Lower leg skin (tissue), 4 donors: Measurements from ENCODE around the gene CDHR3. TPM values are rescaled to one million over a fixed set of nuclear protein-coding genes. Genes with fewer than 3 reads are reported as not detected.

ENCODE experiments used
- DNase-seq, 2 donors: peaks; one replicate each; pipeline ENCODE4 v3.0.0-alpha.2; 2019; ENCODE audit warnings: low spot score in 2 of 2
- H3K4me3 ChIP-seq: fragments of 200-600 bp; sonication (generic); 2 replicates; pipeline ENCODE4 v1.5.1; 2017; ENCODE audit warnings: mild to moderate bottlenecking, low read depth; ENCODE audit not compliant: poor library complexity, severe bottlenecking
- CTCF ChIP-seq, 3 donors: fragments of 450-650 bp; IDR thresholded peaks; one replicate each; pipeline ENCODE4 v1.5.1; 2016; ENCODE audit warnings: antibody characterized with exemption in 3 of 3, mild to moderate bottlenecking in 3 of 3, moderate library complexity in 2 of 3
- POLR2A ChIP-seq, 2 donors: fragments of 450-650 bp; IDR thresholded peaks; one replicate each; pipeline ENCODE4 v1.6.1; 2016 to 2017; ENCODE audit warnings: antibody characterized with exemption in 2 of 2, mild to moderate bottlenecking in 1 of 2, moderate library complexity in 1 of 2
- WGBS, 2 donors: methylation state at CpG; one replicate each; pipeline ENCODE4 v1.1.5; 2018; 5-methylcytosine and 5-hydroxymethylcytosine counted together
- intact Hi-C: fragments of 100-400 bp; cut with DNase I; formaldehyde crosslinking; loops from one replicate; pipeline ENCODE4 v1.15.0; 2023; ENCODE audit warnings: low total_unique reads
- total RNA-seq, 4 donors: library from RNA; depleted of rRNA; stranded (reverse); fragments of >200 nt; gene quantifications; one replicate each; pipeline ENCODE4 v1.1.0, GENCODE V29; 2016

Gene CDHR3
- total RNA-seq, 4 donors from 2014 or later = 2.4 to 4.2 (median 3.3) TPM; not detected in 1

DNA sequence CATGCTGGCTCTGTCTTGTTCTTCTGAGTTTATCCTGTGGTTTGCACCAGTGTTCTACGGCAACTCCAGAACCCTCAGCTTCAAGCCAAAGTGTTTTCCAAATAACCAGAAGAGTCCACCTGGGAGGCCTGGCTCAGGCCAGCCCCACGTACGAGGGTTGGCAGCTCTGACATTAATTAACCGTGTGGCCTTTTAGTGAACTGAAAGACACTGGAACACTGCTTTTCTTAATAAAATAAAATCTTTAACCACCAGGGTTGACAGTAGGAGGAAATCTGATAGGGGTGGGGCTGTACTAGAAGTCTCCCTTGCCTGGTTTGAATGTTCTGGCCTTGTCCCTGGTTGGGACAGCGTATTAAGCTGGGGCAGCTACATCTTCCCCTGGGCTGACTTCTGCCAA lies 84.1 kb downstream of the CDHR3 start:
- WGBS, 2 donors = 66 to 67% methylated on average over 5 of the region's 5 CpGs
- TF ChIP-seq POLR2A (IDR thresholded peaks at IDR 0.05) = no peak
- TF ChIP-seq CTCF (IDR thresholded peaks at IDR 0.05) = no peak
- no peak for DNase-seq
- H3K4me3 ChIP-seq = no peak overlapping the region
- intact Hi-C loops = no loop called here

GRCh38 chr7:106047818-106048705 lies 85.0 kb downstream of the CDHR3 start:
- TF ChIP-seq POLR2A (IDR thresholded peaks at IDR 0.05) (no peak), CTCF (IDR thresholded peaks at IDR 0.05) (no peak)
- WGBS, 2 donors = 49 to 72% methylated on average over 10 of the region's 10 CpGs
- H3K4me3 ChIP-seq = no peak overlapping the region
- no peak for DNase-seq
- intact Hi-C loops = no loop called here

DNA sequence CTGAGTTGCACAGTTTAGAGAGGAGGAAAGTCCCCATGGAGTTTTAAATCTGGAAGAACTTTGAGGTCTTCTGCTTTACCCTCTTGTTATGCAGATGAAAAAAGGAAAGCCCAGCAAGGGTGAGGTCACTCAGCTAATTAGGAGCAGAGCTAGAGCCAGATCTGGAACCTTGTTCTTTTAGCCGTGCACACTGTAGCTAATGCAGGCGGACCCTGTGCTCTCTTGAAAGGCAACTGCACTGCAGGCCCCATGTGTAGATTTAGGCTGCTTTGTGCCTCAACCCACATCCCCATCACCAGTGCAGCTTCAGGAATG lies 85.6 kb downstream of the CDHR3 start:
- intact Hi-C loops = no loop called here

GRCh38 chr7:106049139-106049752 lies 86.2 kb downstream of the CDHR3 start:
- TF ChIP-seq POLR2A (IDR thresholded peaks at IDR 0.05) = no peak
- TF ChIP-seq CTCF (IDR thresholded peaks at IDR 0.05) = no peak
- no peak for DNase-seq
- H3K4me3 ChIP-seq = no peak overlapping the region
- intact Hi-C loops = no loop called here
- 88 to 95% methylated on average over 9 of the region's 9 CpGs for WGBS, 2 donors

More for the DNA sequence above, 85.6 kb downstream of the CDHR3 start:
- WGBS, 2 donors = 49 to 81% methylated on average over 2 of the region's 2 CpGs
- H3K4me3 ChIP-seq = no peak overlapping the region
- no peak for DNase-seq
- TF ChIP-seq CTCF (IDR thresholded peaks at IDR 0.05) = no peak
- no peak for TF ChIP-seq POLR2A (IDR thresholded peaks at IDR 0.05)

- intact Hi-C loops = loop anchor here (5.0 kb wide), 1 partner anchor 102 kb away; no protein-coding TSS in a partner anchor
- TF ChIP-seq CTCF (IDR thresholded peaks at IDR 0.05) (no peak), POLR2A (IDR thresholded peaks at IDR 0.05) (no peak)
- H3K4me3 ChIP-seq = no peak overlapping the region
- DNase-seq = no peak
- 42 to 44% methylated on average over 13 of the region's 13 CpGs for WGBS, 2 donors
These were observed 87.1 kb downstream of the CDHR3 start for GRCh38 chr7:106050002-106050745.
